Stimulated activated naive CD4-positive, alpha-beta T cell treated with Interleukin-2 at 50 U/mL for 16 hours (primary cell): ENCODE measurements around the gene CRY2.

Experiments used
- DNase-seq: peaks from one replicate; lab custom pipeline; 2025; lab: John Stamatoyannopoulos, UW

Gene CRY2

GRCh38 chr11:45848654-45849081 is 1.4 kb downstream of the CRY2 start:
- no peak for DNase-seq

- DNase-seq = no peak
Observed at GRCh38 chr11:45850446-45850845, 3.2 kb downstream of the CRY2 start.

GRCh38 chr11:45851228-45851627 is 4.0 kb downstream of the CRY2 start:
- no peak for DNase-seq

- DNase-seq = no peak
Observed at GRCh38 chr11:45852018-45852711, 4.9 kb downstream of the CRY2 start.

GRCh38 chr11:45852712-45853101 is 5.4 kb downstream of the CRY2 start:
- no peak for DNase-seq

- DNase-seq = no peak
Observed at GRCh38 chr11:45853332-45854219, 6.3 kb downstream of the CRY2 start.

GRCh38 chr11:45855308-45855707 is 8.0 kb downstream of the CRY2 start:
- DNase-seq = no peak

- no peak for DNase-seq
Observed at GRCh38 chr11:45856044-45856468, 8.8 kb downstream of the CRY2 start.

GRCh38 chr11:45857961-45858474 is 10.7 kb downstream of the CRY2 start:
- DNase-seq = no peak

GRCh38 chr11:45858751-45859398 is 11.6 kb downstream of the CRY2 start:
- DNase-seq = no peak

GRCh38 chr11:45859661-45860140 is 12.4 kb downstream of the CRY2 start:
- DNase-seq = no peak

- DNase-seq = no peak
Observed at GRCh38 chr11:45860348-45860747, 13.1 kb downstream of the CRY2 start.

GRCh38 chr11:45860764-45861510 is 13.7 kb downstream of the CRY2 start:
- no peak for DNase-seq

- DNase-seq = no peak
Observed at GRCh38 chr11:45864041-45864440, 16.8 kb downstream of the CRY2 start.

- no peak for DNase-seq
Observed at GRCh38 chr11:45869551-45869950, 22.3 kb downstream of the CRY2 start.

GRCh38 chr11:45870706-45871105 is 23.4 kb downstream of the CRY2 start:
- DNase-seq = no peak

GRCh38 chr11:45871638-45872037 is 24.4 kb downstream of the CRY2 start:
- DNase-seq = no peak

- DNase-seq = no peak
Observed at GRCh38 chr11:45872651-45873356, 25.5 kb downstream of the CRY2 start.

GRCh38 chr11:45876401-45876800 is 29.1 kb downstream of the CRY2 start:
- no peak for DNase-seq

- DNase-seq = no peak
Observed at GRCh38 chr11:45877221-45877620, 29.9 kb downstream of the CRY2 start.

- DNase-seq = no peak
Observed at GRCh38 chr11:45877845-45878244, 30.6 kb downstream of the CRY2 start.
